Stimulated activated CD4-positive, alpha-beta T cell treated with anti-CD3 and anti-CD28 coated beads, Interleukin-15, amount 100 ng/mL, for 1 hour (primary cell): Measurements from ENCODE around the gene ATP9A.
"Not testable (repeated sequence)": the region's sequence is repeated elsewhere in the genome, so short reads cannot be mapped to it uniquely, and the experiment has no call there.

Experiments
- DNase-seq, 2 donors: peaks; one replicate each; pipeline ENCODE4 v3.0.0-alpha.2; 2020; ENCODE audit warnings: low read depth in 1 of 2, low spot score in 1 of 2

Gene ATP9A

DNA sequence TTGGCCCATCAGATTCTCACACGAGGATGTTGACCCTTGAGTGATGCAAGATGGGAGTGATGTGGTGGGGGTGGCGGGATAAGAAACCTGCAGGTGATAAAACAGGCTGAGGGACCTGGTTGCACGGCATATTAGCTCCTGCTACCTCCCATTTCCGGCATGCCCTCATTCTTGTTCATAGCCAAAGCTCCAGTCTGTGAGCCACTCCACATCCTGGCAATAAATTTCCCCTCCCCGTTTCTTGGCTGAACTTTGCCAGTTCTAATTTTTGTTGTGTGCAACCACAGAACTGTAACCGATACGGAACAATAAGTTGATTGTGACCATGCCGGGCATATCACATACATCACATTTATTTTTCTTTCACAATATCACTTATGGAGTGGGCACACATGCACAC lies 184.1 kb downstream of the ATP9A start:
- no peak for DNase-seq

DNA sequence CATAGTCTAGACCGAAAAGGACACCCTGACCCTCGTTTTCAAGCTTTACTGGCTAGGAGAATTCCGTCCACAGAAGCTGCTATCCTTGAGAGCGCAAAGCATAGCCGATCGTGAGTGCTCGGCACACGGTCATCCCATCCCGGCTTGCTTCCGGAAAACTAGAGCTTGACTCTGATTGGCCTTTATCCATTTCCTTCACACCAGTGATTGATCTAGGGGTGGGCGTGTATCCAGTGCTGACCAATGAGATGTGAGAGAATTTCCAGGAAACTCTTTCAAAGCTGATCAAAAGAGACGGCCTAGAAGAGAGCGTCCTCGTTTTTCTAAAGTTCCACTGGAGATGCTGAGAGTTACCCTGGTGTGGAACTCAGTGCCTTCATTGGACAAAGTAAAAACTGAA lies 184.7 kb downstream of the ATP9A start:
- DNase-seq, result no peak

DNA sequence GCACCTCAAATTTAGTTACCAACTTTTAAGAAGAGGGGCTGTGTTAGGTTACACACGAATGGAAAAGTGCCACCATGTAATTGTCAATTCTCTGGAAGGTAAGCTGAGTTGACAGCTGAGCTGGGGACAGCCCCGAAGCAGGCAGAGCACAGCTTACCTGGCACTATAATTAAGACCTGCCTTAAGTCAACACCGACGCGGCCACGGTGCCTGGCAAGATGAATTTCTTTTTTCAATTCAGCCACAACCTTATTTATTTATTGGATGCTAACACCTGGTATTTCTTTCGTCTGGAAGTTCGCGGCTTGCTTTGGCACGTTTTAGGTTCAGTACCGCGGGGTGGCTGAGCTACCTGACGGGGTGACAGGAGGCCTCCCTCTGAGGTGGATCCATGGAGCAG lies 185.1 kb downstream of the ATP9A start:
- no peak for DNase-seq

DNA sequence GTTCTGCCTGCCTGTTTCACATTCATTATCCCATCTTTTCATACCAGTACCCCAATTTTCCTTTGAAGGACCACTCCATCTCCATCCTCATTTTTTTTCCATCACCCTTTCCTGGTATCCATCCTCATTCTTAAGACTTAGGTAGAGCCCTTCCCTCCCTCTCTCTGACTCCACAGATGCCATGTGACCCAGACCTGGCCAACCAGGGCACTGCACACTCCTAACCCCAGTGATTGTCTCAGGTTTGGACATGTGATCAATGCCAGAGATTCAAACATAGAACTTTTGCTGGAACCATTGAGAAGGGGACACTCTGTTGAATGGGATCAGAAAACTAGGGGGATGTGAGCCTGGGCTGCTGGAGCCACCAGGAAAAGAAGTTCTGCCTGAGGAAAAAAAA lies 186.6 kb downstream of the ATP9A start:
- no peak for DNase-seq

DNA sequence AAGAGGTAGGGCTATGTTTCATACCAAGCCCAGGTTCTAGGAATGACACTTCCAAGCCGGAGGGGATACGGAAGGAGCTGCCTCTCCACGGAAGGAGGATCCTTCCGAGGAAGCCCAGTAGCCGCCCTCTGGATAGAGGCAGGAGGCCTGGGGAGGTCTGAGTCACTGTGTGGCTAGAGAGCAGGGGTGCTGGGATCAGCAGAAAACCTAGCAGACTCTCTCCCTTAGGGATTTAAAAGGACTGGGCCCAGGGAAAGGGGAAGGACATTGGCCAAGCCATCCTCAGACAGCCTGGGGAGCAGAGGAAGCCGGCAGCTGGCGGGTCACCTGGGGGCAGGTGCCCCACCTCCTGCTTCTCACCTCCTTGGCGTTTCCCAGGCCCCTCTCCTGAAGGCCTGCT lies 189.1 kb downstream of the ATP9A start:
- DNase-seq, result no peak

DNA sequence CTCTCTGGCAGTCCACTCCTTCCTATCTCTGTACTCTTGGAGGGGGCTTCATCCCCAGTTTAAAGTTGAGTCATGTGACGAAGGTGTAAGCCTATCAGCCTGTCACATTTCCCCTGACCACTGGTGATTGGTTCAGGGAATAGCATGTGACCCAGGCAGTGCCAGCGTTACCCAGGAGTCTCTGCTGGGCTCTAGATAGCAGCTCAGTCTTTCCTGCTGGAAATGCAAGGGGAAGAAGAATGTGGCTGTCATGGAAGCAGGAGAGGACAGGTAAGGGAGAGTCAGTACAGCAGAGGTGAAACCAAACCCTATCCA lies 190.1 kb downstream of the ATP9A start:
- no peak for DNase-seq

DNA sequence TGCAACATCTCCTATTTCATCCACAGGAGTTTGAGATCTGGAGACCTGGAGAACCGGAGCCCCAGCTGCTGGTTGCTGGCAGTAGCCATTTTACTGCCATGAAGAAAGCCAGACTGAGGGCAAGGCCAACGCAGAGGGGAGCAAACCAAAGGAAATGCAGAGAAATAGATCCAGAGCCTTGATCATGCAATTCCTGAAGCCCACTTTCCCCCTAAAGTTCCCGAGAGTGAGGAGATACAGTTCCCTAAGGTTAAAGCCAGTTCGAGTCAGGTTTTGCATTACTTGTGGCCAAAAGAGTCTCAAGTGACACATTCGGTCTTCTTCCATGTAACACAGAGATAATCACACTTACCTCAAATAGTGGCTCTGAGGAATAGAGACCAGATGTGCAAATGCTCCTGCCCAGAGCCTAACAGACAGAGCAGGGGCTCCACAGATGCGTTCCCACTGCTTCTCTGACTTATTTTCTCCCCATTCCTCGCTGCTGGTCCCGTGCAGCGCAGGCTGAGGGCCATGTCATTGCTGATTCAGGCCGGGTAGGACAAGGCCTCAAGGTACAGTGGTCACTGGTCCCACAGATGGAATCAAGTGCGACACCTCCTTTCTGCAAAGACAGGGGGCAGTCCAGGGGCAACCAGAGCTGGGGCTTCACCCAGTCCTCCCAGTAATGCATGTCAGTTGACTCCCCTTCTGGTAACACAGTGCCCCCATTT lies 190.6 kb downstream of the ATP9A start:
- DNase-seq, result no peak

DNA sequence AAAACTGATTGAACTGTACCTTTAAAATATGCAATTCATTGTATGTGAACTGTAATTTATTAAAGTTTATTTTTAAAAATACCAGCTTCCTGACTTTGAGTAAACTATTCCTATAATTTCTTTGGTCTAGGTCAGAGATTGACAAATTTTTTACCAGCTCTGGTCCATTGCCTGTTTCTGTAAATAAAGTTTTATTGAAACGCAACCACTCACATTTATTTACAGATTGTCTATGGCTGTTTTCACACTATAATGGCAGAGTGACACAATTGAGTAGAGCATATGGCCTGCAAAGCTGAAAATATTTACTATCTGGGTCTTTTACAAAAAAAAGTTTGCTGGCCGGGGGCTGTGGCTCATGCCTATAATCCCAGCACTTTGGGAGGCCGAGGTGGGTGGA lies 192.7 kb downstream of the ATP9A start:
- no peak for DNase-seq

DNA sequence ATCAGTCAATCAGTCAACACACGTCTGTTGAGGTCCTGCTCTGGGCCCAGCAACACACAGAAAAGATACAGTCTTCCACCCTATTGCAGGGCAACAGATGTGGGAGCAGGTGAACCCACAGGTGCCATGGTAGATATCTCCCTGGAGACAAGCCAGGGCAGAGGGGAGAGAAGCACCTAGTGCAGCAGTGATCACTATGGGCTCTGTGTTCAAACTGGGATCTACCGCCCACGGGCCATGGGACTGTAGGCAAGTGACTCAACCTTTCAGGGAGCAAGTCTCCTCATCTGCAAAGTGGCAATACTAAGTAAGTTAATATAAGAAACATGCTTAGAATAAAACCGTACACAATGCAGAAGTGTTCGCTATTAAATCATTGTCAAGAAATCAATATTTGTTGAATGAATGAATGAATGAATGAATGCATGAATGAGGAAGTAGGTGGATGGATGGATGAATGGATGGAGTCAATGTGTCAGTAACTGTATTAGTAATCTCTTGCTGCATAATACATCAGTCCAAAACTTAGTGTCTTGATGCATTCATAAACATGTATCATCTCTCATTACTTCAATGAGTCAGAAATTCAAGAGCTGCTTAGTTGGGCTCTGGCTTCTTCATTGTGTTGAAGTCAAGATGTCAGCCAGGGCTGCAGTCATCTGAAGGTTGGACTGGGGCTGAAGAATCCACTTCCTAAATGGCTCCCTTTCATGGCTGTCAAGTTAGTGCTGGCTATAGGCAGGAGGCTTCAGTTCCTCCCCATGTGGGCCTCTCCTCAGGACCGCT lies 193.7 kb downstream of the ATP9A start:
- DNase-seq, result no peak

DNA sequence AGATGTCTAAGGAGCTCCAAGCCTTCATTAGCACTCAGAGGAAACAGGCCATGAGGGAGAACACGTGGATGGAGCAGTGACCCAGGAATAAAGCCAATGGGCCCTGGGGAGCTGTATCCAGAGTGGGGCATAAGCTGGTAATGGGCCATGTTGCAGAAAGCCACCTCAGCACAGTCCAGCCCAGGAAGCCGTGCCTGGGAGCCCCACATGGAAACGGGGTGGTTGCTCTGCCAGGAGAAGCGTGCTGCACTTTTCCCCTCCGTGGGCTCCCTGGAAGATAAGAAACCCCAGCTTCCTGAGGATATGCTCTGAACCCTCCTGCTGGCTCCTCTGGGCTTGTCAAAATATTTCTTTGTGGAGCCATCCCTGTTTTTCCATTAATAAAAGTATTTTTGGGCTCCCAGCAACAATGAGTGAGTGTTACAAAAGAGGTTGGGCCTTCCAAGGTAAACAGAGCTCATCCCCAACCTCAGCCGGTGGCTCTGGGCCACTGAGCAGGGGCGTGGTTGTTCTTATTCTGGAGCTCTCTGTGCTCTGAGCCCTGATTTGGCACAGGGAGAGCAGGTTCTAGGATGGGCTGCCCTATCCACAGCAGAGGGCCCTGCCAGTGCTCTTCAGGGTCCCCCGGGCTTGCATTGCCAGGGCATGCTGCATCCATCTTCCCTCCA lies 194.5 kb downstream of the ATP9A start:
- DNase-seq, result no peak

DNA sequence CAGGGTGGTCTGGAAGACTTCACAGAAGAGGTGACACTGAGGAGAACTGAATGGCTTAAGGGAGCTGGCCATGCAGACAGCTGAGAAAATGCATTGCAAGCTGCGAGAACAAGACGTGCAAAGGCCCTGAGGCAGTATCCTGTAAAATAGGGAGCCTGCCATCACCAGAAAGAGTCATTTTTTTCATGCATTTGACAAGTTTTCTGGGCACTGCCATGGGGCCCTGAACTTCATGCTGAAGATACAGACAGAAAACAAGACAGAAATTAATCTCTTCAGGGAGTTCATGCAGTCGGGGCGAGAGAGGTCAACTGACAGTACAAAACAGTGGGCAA lies 196.8 kb downstream of the ATP9A start:
- no peak for DNase-seq

DNA sequence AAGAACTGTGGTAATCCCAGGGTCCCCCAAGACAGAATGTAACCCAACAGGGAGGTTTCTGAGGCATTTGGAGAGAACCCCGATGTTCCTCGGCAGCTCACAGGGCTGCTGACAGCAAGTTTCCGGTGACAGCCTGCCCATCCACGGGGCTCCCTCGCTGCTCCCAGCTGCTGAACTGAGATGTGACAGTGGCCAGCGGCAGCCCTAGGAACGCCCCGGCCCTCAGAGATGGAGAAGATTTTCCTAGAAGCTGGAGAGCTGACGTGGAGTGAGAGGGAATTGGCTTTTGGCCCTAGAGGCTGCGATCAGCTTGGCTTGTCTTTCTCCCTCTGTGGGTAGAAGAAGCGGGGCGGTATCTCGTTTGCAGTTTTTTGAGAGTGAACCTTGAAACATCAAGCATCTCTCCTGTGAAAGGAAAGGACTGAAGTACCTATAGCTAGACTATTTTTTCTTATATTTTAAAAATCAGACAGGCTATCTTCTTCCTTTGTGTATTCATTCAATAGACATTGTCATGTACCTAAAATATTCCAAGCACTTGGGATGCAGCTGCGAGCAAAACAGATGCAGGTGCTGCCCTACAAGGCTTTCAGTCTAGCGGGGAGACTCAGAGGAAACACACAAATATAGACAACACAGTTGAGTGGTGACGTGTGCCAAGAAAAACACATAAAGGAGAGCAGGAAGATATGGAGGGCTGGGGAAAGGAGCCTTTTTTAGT lies 197.3 kb downstream of the ATP9A start:
- no peak for DNase-seq

DNA sequence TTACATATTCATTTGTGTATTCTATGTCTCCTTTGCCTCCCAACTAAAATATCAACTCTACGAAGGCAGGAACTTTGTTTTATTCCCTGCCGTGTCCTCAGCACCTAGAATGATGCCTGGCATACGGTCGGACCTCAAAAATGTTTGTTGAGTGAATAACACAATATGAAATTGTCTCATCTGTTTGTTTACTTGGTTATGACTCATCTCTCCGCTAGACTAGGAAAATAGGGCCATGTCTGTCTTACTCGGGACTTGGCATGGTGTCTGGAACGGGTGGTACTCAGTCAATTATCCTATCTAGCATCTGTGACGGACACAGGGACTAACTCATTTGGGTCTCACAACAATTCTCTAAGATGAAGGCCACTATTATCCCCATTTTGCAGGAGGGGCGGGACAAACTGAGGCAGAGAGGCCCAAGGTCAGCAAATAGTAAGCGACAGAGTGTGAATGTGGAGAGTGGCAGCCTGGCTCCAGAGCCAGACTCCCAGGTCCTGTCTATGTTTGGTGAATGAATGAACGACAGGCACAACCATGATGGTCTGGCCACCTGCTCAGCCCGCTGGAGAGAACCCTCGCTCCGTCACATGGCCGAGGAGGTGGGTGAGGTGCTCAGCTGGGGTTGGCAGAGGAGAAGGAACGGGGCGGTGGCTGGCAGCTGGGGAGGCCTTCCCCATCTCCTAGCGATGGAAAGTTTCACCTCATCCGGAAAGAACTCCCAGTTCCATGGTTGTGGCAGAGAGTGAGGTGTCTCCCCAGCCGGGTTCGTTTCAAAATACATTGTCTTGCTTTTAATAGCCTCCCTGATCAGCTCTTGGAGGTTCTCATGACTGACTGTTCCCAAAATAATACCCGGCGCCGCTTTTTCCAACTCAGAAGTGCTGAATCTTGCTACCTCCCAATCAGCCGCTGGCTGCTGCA lies 198.1 kb downstream of the ATP9A start:
- no peak for DNase-seq

DNA sequence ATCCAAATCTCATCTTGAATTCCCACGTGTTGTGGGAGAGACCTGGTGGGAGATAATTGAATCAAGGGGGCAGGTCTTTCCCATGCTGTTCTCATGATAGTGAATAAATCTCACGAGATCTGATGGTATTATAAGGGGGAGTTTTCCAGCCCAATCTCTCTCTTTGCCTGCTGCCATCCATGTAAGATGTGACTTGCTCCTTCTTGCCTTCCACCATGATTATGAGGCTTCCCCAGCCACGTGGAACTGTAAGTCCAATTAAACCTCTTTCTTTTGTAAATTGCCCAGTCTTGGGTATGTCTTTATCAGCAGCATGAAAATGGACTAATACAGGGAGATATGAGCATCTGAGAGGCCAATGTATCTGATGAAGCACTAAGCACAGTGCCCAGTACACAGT lies 199.7 kb downstream of the ATP9A start:
- DNase-seq, result not testable (repeated sequence)

DNA sequence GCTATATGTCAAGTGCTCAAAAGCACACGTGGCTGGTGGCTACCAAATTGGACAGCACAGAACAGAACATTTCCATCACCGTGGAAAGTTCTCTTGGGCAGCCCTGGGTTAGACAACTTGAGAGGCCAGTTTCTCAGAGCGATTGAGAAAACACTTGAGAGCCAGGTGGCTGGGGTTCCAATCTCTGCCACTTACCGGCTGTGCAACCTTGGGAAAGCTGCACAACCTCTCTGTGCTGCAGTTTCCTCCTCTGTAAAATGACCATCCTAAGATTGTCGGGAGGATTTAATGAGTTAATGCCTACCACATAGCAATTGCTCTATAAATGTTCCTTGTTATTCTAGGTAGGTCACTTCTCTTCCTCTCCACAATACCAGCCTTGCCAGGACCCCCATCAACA lies 200.6 kb downstream of the ATP9A start:
- no peak for DNase-seq

DNA sequence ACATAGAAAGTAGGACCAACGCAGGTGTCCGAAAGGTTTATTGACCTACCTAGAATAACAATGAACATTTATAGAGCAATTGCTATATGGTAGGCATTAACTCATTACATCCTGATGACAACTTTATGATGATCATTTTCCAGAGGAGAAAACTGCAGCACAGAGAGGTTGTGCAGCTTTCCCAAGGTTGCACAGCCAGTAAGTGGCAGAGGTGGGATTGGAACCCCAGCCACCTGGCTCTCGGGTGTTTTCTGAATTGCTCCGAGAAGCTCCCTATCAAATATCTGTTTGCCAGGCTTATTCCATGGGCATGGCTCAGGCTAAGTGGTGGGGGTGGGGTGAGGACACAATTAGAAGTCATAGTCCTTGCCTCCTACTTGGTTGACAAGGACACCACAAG lies 201.6 kb downstream of the ATP9A start:
- no peak for DNase-seq

DNA sequence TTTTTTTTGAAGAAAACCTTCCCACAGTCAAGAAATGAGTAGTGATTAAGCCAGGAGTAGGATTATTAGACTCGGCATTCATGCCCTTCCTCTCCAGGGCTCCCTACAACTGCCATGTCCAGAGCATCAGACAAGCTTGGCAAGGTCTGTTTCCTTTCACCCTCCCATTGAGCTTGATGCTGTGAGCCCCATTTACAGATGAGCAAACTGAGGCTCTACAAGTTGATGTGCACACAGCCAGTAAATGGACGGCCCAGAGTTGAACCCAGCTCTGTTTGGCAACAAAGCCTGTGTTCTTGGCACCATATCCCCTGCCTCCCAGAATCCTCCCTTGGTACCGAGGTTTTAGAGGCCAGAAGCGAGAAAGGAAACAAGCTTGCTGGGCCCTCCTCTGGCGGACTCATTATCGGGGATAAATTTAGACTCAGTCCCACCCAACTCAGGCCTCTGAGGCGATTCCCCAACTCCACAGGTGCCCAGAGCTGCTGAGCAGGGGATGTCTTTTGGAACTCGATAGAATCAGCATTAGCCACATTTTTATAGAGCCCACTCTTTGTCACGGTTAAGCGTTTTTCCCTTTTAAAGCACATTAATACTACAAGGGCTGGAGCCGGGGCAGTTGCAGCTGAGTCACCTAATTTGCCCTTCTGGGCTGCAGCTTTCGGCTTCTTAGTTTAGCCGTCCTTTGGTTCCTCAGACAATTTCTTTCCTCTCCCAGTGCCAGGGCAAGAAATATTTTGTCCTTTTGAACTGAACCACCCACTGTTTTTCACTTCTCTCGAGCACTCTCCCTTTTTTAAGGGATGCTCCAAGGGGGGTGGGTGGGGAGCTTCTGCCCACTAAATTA lies 202.7 kb downstream of the ATP9A start:
- DNase-seq, result no peak

DNA sequence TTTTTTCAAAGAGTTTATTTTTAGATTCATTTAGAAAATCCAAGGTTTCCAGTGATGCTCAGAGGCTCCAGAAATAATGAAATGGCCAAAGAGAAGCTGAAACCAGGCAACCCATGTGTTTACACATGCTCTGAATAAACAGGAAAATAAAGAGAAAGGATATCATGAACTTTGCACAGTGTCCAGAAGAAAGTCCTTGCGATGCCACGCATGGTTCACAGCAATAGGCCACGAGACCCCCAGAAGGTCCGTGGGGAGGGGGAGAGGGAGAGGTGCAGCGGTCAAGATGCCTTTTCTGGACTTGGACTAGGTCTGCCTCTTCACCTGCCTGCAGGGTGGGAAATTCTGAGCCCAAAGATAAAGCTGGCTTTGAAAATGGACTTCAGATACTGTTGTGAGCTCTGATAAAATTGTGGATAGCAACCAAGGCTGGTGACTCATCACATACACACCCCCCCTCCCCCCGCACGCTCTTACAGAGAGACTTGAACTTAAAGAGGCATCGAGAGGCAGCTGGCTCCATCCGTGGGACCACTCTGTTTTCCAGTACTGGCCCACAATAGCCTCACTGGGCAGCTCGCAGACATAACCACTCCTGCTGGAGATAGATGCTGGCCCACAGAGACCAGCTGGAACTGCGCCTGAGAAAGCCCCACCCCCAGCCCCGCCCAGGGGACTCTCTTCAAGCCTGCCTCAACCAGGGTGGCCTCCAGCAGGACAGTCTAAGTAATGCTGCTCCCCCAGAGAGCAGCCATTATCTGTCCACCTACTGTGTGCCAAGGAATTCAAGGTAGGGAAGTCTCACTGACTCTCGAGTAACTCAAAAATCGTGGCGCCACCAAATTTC lies 204.5 kb downstream of the ATP9A start:
- DNase-seq, result no peak

DNA sequence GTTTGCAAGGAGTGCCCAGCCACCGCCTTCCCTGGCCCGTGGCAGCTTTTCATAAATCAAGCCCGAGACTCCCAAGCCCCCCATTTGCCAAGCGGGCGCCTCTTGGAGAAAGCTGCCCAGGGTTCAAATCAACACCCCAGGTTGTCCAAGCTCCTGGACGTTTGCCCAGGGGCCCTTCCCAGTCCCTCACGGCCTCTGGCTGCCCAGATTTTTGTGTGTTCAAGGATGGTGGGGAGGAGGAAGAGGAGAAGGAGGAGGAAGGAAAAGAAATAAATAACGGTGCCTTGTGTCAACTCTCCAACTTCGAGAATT lies 205.1 kb downstream of the ATP9A start:
- DNase-seq, result no peak
